ENCODE data around the gene MROH8. TPM values are rescaled to one million over a fixed set of nuclear protein-coding genes. Genes with fewer than 3 reads are reported as not detected.
A peak's percentile ranks its signal among the peaks of the same experiment; 100 is the strongest.

Gene MROH8
- 1 to 10 TPM; 1.7 to 3.2 (median 2.3) TPM for total RNA-seq
- 1.8 TPM for total RNA-seq (2013)

DNA sequence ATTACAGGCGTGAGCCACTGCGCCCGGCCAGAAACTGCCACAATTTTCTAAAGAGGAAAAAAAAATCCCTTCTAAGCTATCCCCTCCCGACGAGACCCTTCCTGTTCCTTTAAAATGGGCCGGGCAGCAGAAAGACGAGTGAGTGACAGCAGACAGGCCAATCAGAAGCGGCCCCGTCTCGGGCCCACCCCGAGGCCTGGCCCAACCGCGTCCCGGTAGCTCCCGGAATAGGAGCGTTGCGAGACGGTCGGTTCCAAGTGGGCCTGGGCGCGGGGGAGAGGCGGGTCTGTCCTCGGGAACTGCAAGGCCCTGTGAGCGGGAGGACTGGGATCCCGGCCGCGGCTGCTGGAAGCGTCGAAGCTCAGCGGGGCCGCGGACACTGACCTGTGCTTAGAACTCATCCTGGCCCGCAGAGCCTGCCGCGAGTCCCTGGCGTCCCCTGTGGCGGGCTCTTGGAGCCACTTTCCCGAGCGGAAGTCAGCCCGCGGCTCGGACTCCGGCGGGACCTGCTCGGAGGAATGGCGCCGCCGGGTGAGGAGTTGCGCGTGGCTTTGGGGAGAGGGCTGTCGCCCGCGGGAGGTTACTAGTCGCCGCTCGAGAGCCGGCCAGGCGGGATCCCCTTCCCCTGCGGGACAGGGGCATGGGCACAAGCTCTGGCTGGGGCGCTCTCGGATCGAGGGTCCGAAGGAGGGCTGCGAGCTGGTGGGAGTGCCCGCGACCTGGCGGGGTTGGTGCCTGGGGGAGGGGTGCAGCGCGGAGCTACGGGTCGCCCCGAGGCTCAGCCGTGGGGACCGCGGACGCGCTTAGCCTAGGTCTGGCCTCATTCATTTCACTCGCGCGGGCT is at the start of gene MROH8, which contains the start of gene RPN2:
TSS of gene MROH8 (minus strand) at position 710 of the 844 bp plus-strand sequence.
TSS of gene RPN2 (plus strand) at position 492 of the 844 bp plus-strand sequence. CDS start at position 519, 27 bp downstream.
- peak; percentile 87 to 97 (median 94) for ATAC-seq
- peaks cover 9% of the 10 kb centered on the region for H3K36me3 ChIP-seq (ENCODE audit: control insufficient read depth, insufficient read depth, low read length)
- H3K9me3 Mint-ChIP-seq = no peaks in the 10 kb centered on the region
- peaks cover 0 to 2% of the 10 kb centered on the region in 2 donors for H3K27me3 Mint-ChIP-seq (ENCODE audit: low read depth in 2 of 2)
- peaks cover 30% of the 10 kb centered on the region for H3K4me1 ChIP-seq (ENCODE audit: control insufficient read depth, insufficient read depth, low read length)
- under 1% methylated on average over 80 of the region's 80 CpGs for WGBS (ENCODE audit: insufficient coverage)
- H3K27me3 ChIP-seq (ENCODE audit: control insufficient read depth, insufficient read depth, low read length) = no peaks in the 10 kb centered on the region
- peak within 1 kb of the TSS; percentile 97 for H3K27ac ChIP-seq (ENCODE audit: low read length)
- peak within 1 kb of the TSS; percentile 94 for H3K4me3 ChIP-seq (ENCODE audit: low read length)
- no peaks in the 10 kb centered on the region for H3K9me3 ChIP-seq (ENCODE audit: control insufficient read depth, insufficient read depth, low read length)
- peak within 1 kb of the TSS; percentile 99 for H3K4me3 Mint-ChIP-seq
- peaks cover 40 to 43% of the 10 kb centered on the region in 2 donors for H3K4me1 Mint-ChIP-seq
- peak within 1 kb of the TSS; percentile 97 to 99 for H3K27ac Mint-ChIP-seq
- peak; percentile 93 to 96 for DNase-seq
- intact Hi-C loops (cut with micrococcal nuclease) = loop anchor here (5.0 kb wide), 1 partner anchor 348 kb away; the partner anchor contains the start of gene BLCAP
- no peak for TF ChIP-seq CTCF (IDR thresholded peaks at IDR 0.05)
- H3K36me3 Mint-ChIP-seq = no peaks in the 10 kb centered on the region

DNA sequence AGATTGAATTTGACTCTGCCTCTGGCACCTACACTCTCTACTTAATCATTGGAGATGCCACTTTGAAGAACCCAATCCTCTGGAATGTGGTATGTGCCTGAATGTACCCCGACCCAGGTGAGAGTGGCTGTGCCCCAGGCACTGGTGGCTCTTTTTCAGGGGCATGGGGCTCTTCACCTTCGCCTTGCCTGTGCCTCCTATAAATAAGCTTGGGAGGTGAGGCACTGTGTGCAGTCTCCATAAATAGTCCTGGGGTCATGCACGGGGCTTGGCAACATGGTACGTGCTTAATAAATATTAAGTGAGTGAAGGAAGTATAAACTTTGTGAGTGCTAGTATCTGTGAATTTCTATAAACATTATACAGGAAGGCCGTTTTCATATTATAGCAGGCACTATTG is 49.3 kb upstream of the MROH8 start:
- ATAC-seq = no peak
- Mint-ChIP-seq H3K27ac (peak overlapping the region in 1 of 2 donors; percentile 9), H3K27me3 (ENCODE audit: low read depth in 2 of 2) (no peaks in the 10 kb centered on the region), H3K36me3 (peaks cover 57% of the 10 kb centered on the region), H3K4me3 (no peak overlapping the region), H3K9me3 (no peaks in the 10 kb centered on the region), H3K4me1 (peaks cover 6 to 7% of the 10 kb centered on the region in 2 donors)
- Histone ChIP-seq H3K4me1 (ENCODE audit: control insufficient read depth, insufficient read depth, low read length) (no peaks in the 10 kb centered on the region), H3K9me3 (ENCODE audit: control insufficient read depth, insufficient read depth, low read length) (no peaks in the 10 kb centered on the region), H3K36me3 (ENCODE audit: control insufficient read depth, insufficient read depth, low read length) (peaks cover 95% of the 10 kb centered on the region), H3K27ac (ENCODE audit: low read length) (no peak overlapping the region), H3K27me3 (ENCODE audit: control insufficient read depth, insufficient read depth, low read length) (no peaks in the 10 kb centered on the region), H3K4me3 (ENCODE audit: low read length) (no peak overlapping the region)
- no peak for DNase-seq
- WGBS (ENCODE audit: insufficient coverage) = 98% methylated on average over 4 of the region's 5 CpGs
- intact Hi-C loops (cut with micrococcal nuclease) = no loop called here
- no peak for TF ChIP-seq CTCF (IDR thresholded peaks at IDR 0.05)

DNA sequence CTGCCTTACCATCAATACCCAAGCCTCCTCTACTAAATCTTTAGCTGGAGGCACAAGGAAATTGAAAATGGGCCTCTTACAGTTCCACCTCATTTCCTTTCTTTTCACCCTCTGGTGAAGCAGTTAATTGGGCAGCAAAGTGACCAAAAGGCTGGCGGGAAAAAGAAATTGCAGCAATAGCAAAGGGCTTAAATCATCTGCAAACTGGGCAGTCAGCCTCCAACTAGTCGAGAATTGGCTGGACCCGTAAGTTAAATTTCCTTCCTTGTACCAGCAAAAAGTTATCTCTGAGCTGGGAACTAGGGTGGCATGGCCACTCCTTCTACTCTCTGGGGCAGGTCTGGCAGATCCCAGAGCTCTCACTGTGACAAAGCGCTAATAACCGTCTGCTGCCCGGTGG is 48.7 kb upstream of the MROH8 start:
- ATAC-seq = no peak
- intact Hi-C loops (cut with micrococcal nuclease) = no loop called here
- H3K4me1 Mint-ChIP-seq = peaks cover 6 to 7% of the 10 kb centered on the region in 2 donors
- no peak for DNase-seq
- peaks cover 61% of the 10 kb centered on the region for H3K36me3 Mint-ChIP-seq
- Histone ChIP-seq H3K4me1 (ENCODE audit: control insufficient read depth, insufficient read depth, low read length) (no peaks in the 10 kb centered on the region), H3K9me3 (ENCODE audit: control insufficient read depth, insufficient read depth, low read length) (no peaks in the 10 kb centered on the region), H3K36me3 (ENCODE audit: control insufficient read depth, insufficient read depth, low read length) (peaks cover 94% of the 10 kb centered on the region), H3K27me3 (ENCODE audit: control insufficient read depth, insufficient read depth, low read length) (no peaks in the 10 kb centered on the region), H3K4me3 (ENCODE audit: low read length) (no peak overlapping the region), H3K27ac (ENCODE audit: low read length) (no peak overlapping the region)
- H3K4me3 Mint-ChIP-seq = no peak overlapping the region
- no peak for TF ChIP-seq CTCF (IDR thresholded peaks at IDR 0.05)
- no peaks in the 10 kb centered on the region for H3K27me3 Mint-ChIP-seq (ENCODE audit: low read depth in 2 of 2)
- no peak overlapping the region for H3K27ac Mint-ChIP-seq
- 97% methylated on average over 6 of the region's 6 CpGs for WGBS (ENCODE audit: insufficient coverage)
- no peaks in the 10 kb centered on the region for H3K9me3 Mint-ChIP-seq

Data from natural killer cell (primary cell).